ENCODE measurements around the gene SEC14L1. TPM values are rescaled to one million over a fixed set of nuclear protein-coding genes. Genes with fewer than 3 reads are reported as not detected.

Gene SEC14L1
- total RNA-seq, 1 experiment from 2014 or later = 58.6 TPM

DNA sequence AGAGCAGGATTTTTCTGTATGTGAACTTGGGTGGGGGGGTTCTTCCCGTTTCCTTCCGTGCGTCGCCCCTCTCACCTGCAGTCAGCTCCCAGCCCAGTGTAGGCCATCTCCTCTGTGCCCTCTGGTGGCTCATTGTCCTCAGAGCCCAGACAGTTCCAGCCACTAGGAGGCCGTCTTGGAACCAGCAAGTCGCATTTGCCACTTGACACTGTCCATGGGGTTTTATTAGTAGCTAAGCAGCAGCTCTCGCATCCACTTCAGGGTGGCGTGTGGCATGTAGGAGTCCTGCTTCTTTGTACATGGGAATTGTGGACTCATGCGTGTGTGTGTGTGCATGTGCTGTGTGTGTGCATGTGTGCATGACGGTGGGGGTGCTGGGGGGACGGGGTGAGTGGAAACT lies 74.0 kb downstream of the SEC14L1 start:
- H3K4me1 ChIP-seq (ENCODE audit: insufficient read depth, low read length) = no peaks in the 10 kb centered on the region
- H3K23ac ChIP-seq (ENCODE audit: insufficient read length, low read depth, low read length) = no peak overlapping the region
- H2BK12ac ChIP-seq (ENCODE audit: insufficient read length, low read depth, low read length) = no peak overlapping the region
- H2AK5ac ChIP-seq (ENCODE audit: insufficient read length, low read length) = no peak overlapping the region
- no peak overlapping the region for H2BK120ac ChIP-seq (ENCODE audit: low read depth, low read length, poor library complexity, severe bottlenecking)
- H2AFZ ChIP-seq (ENCODE audit: low read length) = no peak overlapping the region
- H3T11ph ChIP-seq (ENCODE audit: low read length) = no peak overlapping the region
- TF ChIP-seq, protein P1, sequence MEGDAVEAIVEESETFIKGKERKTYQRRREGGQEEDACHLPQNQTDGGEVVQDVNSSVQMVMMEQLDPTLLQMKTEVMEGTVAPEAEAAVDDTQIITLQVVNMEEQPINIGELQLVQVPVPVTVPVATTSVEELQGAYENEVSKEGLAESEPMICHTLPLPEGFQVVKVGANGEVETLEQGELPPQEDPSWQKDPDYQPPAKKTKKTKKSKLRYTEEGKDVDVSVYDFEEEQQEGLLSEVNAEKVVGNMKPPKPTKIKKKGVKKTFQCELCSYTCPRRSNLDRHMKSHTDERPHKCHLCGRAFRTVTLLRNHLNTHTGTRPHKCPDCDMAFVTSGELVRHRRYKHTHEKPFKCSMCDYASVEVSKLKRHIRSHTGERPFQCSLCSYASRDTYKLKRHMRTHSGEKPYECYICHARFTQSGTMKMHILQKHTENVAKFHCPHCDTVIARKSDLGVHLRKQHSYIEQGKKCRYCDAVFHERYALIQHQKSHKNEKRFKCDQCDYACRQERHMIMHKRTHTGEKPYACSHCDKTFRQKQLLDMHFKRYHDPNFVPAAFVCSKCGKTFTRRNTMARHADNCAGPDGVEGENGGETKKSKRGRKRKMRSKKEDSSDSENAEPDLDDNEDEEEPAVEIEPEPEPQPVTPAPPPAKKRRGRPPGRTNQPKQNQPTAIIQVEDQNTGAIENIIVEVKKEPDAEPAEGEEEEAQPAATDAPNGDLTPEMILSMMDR (conservative IDR thresholded peaks at IDR 0.05) = peak; percentile 72
- Mint-ChIP-seq H3K36me3 (ENCODE audit: insufficient read depth in 1 of 3, low read depth in 3 of 3) (peaks cover 10 to 52% (median 51%) of the 10 kb centered on the region in 3 experiments), H3K4me1 (peaks cover 2 to 5% of the 10 kb centered on the region in 2 experiments; a peak in 3 of 4 replicates), H3K4me3 (no peak overlapping the region), H3K27ac (peak overlapping the region in 1 of 3 experiments; percentile 49; a peak in 2 of 7 replicates), H3K27me3 (ENCODE audit: low read depth) (no peaks in the 10 kb centered on the region), H3K9me3 (no peaks in the 10 kb centered on the region)
- no peak overlapping the region for H4K91ac ChIP-seq (ENCODE audit: insufficient read length, low read depth, low read length)
- no peaks in the 10 kb centered on the region for H3K79me2 ChIP-seq (ENCODE audit: insufficient read depth, low read length)
- H3K56ac ChIP-seq (ENCODE audit: insufficient read length, low read depth, low read length) = no peak overlapping the region
- no peak overlapping the region for H3K4ac ChIP-seq (ENCODE audit: low read depth, low read length)
- H3K27me3 ChIP-seq (ENCODE audit: insufficient read depth, low read length) = no peaks in the 10 kb centered on the region
- peak; percentile 87 for DNase-seq
- no peak overlapping the region for H4K8ac ChIP-seq (replicated peaks; ENCODE audit: insufficient read length, low read depth, low read length)
- no peak overlapping the region for H3K9ac ChIP-seq (ENCODE audit: extremely low read depth, insufficient read length, low read length)
- no peak overlapping the region for H2BK20ac ChIP-seq (ENCODE audit: low read depth, low read length, poor library complexity, severe bottlenecking)
- WGBS (ENCODE audit: extremely low coverage, insufficient read length, low lambda C conversion rate) = no CpG with 5 or more reads among the region's 11 CpGs
- no peak overlapping the region for H2BK15ac ChIP-seq (ENCODE audit: low read depth, low read length)
- H4K5ac ChIP-seq (ENCODE audit: insufficient read length, low read depth, low read length) = no peak overlapping the region
- no peaks in the 10 kb centered on the region for H3K9me3 ChIP-seq (ENCODE audit: control insufficient read depth, low read depth, low read length)
- H3K18ac ChIP-seq (ENCODE audit: insufficient read length, low read depth, low read length) = no peak overlapping the region
- no peak overlapping the region for H2BK5ac ChIP-seq (ENCODE audit: insufficient read length, low read length)
- no peaks in the 10 kb centered on the region for H3K23me2 ChIP-seq (ENCODE audit: insufficient read length, low read depth, low read length, poor library complexity, severe bottlenecking)
- no peak overlapping the region for H3K27ac ChIP-seq (ENCODE audit: insufficient read length, low read depth, low read length)
- no peak overlapping the region for H3K4me2 ChIP-seq (ENCODE audit: insufficient read depth, insufficient read length, low read length)
- H3K79me1 ChIP-seq (ENCODE audit: insufficient read depth, low read depth, low read length, poor library complexity, severe bottlenecking) = no peaks in the 10 kb centered on the region
- no peak overlapping the region for H3K14ac ChIP-seq (ENCODE audit: insufficient read depth, low read length)
- H4K20me1 ChIP-seq (ENCODE audit: control insufficient read depth, insufficient read depth, insufficient read length) = no peaks in the 10 kb centered on the region
